Fibroblast of pulmonary artery (primary cell): ENCODE results near the gene DNPEP.
"Not testable (repeated sequence)": the region's sequence is repeated elsewhere in the genome, so short reads cannot be mapped to it uniquely, and the experiment has no call there.

Experiments used
- DNase-seq: peaks from one replicate; pipeline ENCODE4 v3.0.0-alpha.2; 2010; ENCODE audit warnings: low read depth
- H3K4me3 ChIP-seq: replicated peaks from 2 replicates; pipeline ENCODE4 v1.5.1; 2011; ENCODE audit warnings: low read depth, mild to moderate bottlenecking, control low read depth, low read length, moderate library complexity
- TF ChIP-seq, protein P1 (sequence below): IDR thresholded peaks from 2 replicates; pipeline ENCODE4 v1.5.1; 2011; ENCODE audit warnings: mild to moderate bottlenecking, control low read depth, low read length, inconsistent platforms; ENCODE audit errors: missing control alignments

The DNPEP gene

DNA sequence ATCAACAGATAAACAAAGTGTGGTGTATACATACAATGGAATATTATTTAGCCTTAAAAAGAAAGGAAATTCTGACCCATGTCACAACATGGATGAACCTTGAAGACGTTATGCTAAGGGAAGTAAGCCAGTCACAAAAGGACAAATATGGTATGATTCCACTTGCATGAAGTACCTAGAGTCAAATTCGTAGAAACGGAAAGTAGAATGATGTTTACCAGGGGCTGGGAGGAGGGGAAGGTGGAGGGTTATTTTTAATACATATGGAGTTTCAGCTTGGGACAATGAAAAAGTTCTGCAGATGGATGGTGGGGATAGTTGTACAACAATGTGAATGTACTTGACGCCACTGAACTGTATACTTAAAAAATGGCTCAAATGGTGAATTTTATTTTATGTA is 27.1 kb upstream of the DNPEP start:
- TF ChIP-seq, protein P1, sequence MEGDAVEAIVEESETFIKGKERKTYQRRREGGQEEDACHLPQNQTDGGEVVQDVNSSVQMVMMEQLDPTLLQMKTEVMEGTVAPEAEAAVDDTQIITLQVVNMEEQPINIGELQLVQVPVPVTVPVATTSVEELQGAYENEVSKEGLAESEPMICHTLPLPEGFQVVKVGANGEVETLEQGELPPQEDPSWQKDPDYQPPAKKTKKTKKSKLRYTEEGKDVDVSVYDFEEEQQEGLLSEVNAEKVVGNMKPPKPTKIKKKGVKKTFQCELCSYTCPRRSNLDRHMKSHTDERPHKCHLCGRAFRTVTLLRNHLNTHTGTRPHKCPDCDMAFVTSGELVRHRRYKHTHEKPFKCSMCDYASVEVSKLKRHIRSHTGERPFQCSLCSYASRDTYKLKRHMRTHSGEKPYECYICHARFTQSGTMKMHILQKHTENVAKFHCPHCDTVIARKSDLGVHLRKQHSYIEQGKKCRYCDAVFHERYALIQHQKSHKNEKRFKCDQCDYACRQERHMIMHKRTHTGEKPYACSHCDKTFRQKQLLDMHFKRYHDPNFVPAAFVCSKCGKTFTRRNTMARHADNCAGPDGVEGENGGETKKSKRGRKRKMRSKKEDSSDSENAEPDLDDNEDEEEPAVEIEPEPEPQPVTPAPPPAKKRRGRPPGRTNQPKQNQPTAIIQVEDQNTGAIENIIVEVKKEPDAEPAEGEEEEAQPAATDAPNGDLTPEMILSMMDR, result no peak
- DNase-seq, result no peak
- no peak overlapping the region for H3K4me3 ChIP-seq

- H3K4me3 ChIP-seq, result no peak overlapping the region
Observed at GRCh38 chr2:219410390-219410789, 22.7 kb upstream of the DNPEP start.

GRCh38 chr2:219409619-219410018 is 21.9 kb upstream of the DNPEP start:
- no peak overlapping the region for H3K4me3 ChIP-seq
- TF ChIP-seq, protein P1, result no peak
- DNase-seq, result no peak

More at GRCh38 chr2:219410390-219410789, 22.7 kb upstream of the DNPEP start:
- TF ChIP-seq, protein P1, result no peak
- no peak for DNase-seq

- TF ChIP-seq, protein P1, result no peak
- DNase-seq, result no peak
- H3K4me3 ChIP-seq, result no peak overlapping the region
Observed at GRCh38 chr2:219408631-219409030, 20.9 kb upstream of the DNPEP start.

GRCh38 chr2:219408204-219408603 is 20.5 kb upstream of the DNPEP start:
- no peak for DNase-seq
- TF ChIP-seq, protein P1, result no peak
- no peak overlapping the region for H3K4me3 ChIP-seq

- not testable (repeated sequence) for H3K4me3 ChIP-seq, DNase-seq
Observed at GRCh38 chr2:219407343-219407742, 19.6 kb upstream of the DNPEP start.

DNA sequence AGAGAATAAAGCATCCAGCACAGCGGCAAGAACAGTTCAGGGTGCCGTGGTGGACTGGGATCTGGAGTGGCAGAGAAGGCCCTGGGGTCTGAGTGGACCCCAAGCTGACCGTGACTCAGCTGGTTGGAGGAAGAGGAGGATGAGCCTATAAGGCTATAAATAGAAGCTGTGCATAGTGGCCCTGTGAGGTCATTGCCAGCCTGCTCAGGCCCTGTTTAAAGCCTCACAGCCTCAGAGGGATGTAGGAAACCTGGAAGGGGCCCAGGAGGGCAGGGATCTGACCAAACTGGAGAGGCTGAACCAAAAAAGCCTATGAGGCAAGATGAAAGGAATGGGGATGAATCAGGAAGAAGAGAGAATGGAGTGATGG is 19.1 kb upstream of the DNPEP start:
- no peak overlapping the region for H3K4me3 ChIP-seq
- TF ChIP-seq, protein P1, result no peak
- peak; percentile 82 for DNase-seq
